Spleen (tissue), 11 donors: ENCODE measurements around the gene AKAP12. TPM values are rescaled to one million over a fixed set of nuclear protein-coding genes. Genes with fewer than 3 reads are reported as not detected.

ENCODE experiments used
- DNase-seq: peaks from one replicate; pipeline ENCODE4 v3.0.0-alpha.2; 2020
- H3K27ac ChIP-seq, 8 donors: fragments of 200-600 bp; sonication (generic) in 7 of 8; 1 replicate in 4 of 8; 2 replicates in 4 of 8; pipeline versions ENCODE4 v1.5.0 to v1.8.0; 2016 to 2021; ENCODE audit warnings: inconsistent platforms in 4 of 8, mild to moderate bottlenecking in 4 of 8, moderate library complexity in 1 of 8
- H3K27me3 ChIP-seq, 7 donors: fragments of 200-600 bp; sonication (generic) in 6 of 7; replicated peaks in 1 of 7; 1 replicate in 4 of 7; 2 replicates in 3 of 7; pipeline versions ENCODE4 v1.5.0 to v1.8.0; 2016 to 2021; ENCODE audit warnings: inconsistent platforms in 3 of 7, mild to moderate bottlenecking in 1 of 7
- H3K36me3 ChIP-seq, 6 donors: fragments of 200-600 bp; sonication (generic) in 5 of 6; 1 replicate in 4 of 6; 2 replicates in 2 of 6; pipeline versions ENCODE4 v1.5.0 to v1.8.0; 2016 to 2021; ENCODE audit warnings: inconsistent platforms in 2 of 6
- H3K4me1 ChIP-seq, 6 donors: fragments of 200-600 bp; sonication (generic) in 5 of 6; 1 replicate in 3 of 6; 2 replicates in 3 of 6; pipeline versions ENCODE4 v1.5.0 to v1.8.0; 2016 to 2021; ENCODE audit warnings: inconsistent platforms in 3 of 6
- H3K4me3 ChIP-seq, 8 donors: fragments of 200-600 bp; sonication (generic) in 7 of 8; 1 replicate in 4 of 8; 2 replicates in 4 of 8; pipeline versions ENCODE4 v1.5.0 to v1.8.0; 2016 to 2021; ENCODE audit warnings: inconsistent platforms in 4 of 8, mild to moderate bottlenecking in 4 of 8, moderate library complexity in 2 of 8
- H3K9me3 ChIP-seq, 8 donors: fragments of 200-600 bp; sonication (generic) in 7 of 8; 1 replicate in 4 of 8; 2 replicates in 4 of 8; pipeline versions ENCODE4 v1.5.0 to v1.8.0; 2016 to 2021; ENCODE audit warnings: inconsistent platforms in 4 of 8
- CTCF ChIP-seq, 11 experiments: fragments of 200-600 bp in 7 of 11; fragments of 450-650 bp in 4 of 11; sonication (generic) in 4 of 11; IDR thresholded peaks in 8 of 11; conservative IDR thresholded peaks in 3 of 11; 1 replicate in 7 of 11; 2 replicates in 4 of 11; pipeline versions ENCODE4 v1.4.0 to v1.8.0; 2016 to 2021; ENCODE audit warnings: antibody characterized with exemption in 11 of 11, inconsistent platforms in 4 of 11, mild to moderate bottlenecking in 1 of 11
- POLR2A ChIP-seq, 3 donors: fragments of 450-650 bp; IDR thresholded peaks; one replicate each; pipeline ENCODE4 v1.5.1; 2017; ENCODE audit warnings: antibody characterized with exemption in 3 of 3, mild to moderate bottlenecking in 1 of 3
- POLR2AphosphoS5 ChIP-seq, 3 donors: sonication (generic); formaldehyde crosslinking; IDR thresholded peaks; one replicate each; pipeline ENCODE4 v1.5.1; 2017; ENCODE audit warnings: antibody characterized with exemption in 3 of 3
- WGBS, 5 donors: extraction: QIAGEN DNeasy Blood & Tissue Kit in 3 of 5; methylation state at CpG; one replicate each; pipeline versions ENCODE4 v1.1.5 to v1.1.7; 2013 to 2018; 5-methylcytosine and 5-hydroxymethylcytosine counted together
- intact Hi-C: fragments of 100-400 bp; cut with DNase I; formaldehyde crosslinking; loops from one replicate; pipeline ENCODE4 v1.15.0; 2023; ENCODE audit warnings: low total_unique reads
- polyA plus RNA-seq, 3 donors: library from polyadenylated mRNA; stranded (reverse); fragments of 200-250 nt; gene quantifications; one replicate each; pipeline ENCODE4 v1.2.1, GENCODE V29; 2013
- total RNA-seq, 7 donors: library from RNA; depleted of rRNA in 3 of 7; stranded (reverse); fragments of >200 nt in 3 of 7; fragmentation: NEBNext Ultra II Directional in 4 of 7; extraction: Animal tissue kit (Norgen Biotek cat#: 25700) in 4 of 7; gene quantifications; one replicate each; pipeline versions ENCODE4 v1.1.0 to v1.2.1, GENCODE V29; 2016 to 2021
- donor health status: healthy with polysubstance abuse.
- donor health status: DM: no; HTN: no; CAD: no; lungs with moderate emphysema.
- donor health status: DM: no; HTN: no; CAD: no.
- donor health status: Bipolar disorder and iron deficiency.
- donor health status: healthy.
- donor health status: DM: no; HTN: no; CAD: no.
- donor health status: DM: yes; HTN: yes; CAD: no.

The AKAP12 gene
- total and polyA plus RNA-seq, 10 donors, result 3.2 to 64.7 (median 44.1) TPM

GRCh38 chr6:151327101-151327500 is 87.3 kb downstream of the AKAP12 start:
- 49 to 71% (median 69%) methylated on average over 4 of the region's 4 CpGs for WGBS, 5 donors

GRCh38 chr6:151330130-151330696 is 90.4 kb downstream of the AKAP12 start:
- no peak overlapping the region for H3K4me3 ChIP-seq
- H3K9me3 ChIP-seq, result no peaks in the 10 kb centered on the region
- H3K36me3 ChIP-seq, result no peaks in the 10 kb centered on the region
- DNase-seq, result no peak
- no peak for TF ChIP-seq CTCF (IDR thresholded peaks at IDR 0.05 in 8 of 11, conservative IDR thresholded peaks at IDR 0.05 in 3 of 11)
- TF ChIP-seq POLR2AphosphoS5 (IDR thresholded peaks at IDR 0.05), result no peak
- no peak for TF ChIP-seq POLR2A (IDR thresholded peaks at IDR 0.05)
- 73 to 85% (median 82%) methylated on average over 6 of the region's 6 CpGs for WGBS, 5 donors
- intact Hi-C loops, result no loop called here
- H3K4me1 ChIP-seq, result peaks cover under 1 to 20% (median 9%) of the 10 kb centered on the region in 6 donors
- H3K27ac ChIP-seq, result no peak overlapping the region
- peaks cover 0 to 20% (median 0%) of the 10 kb centered on the region in 7 donors for H3K27me3 ChIP-seq

More at GRCh38 chr6:151327101-151327500, 87.3 kb downstream of the AKAP12 start:
- peaks cover 0 to 31% (median 0%) of the 10 kb centered on the region in 7 donors for H3K27me3 ChIP-seq
- H3K4me1 ChIP-seq, result peaks cover 10 to 36% (median 28%) of the 10 kb centered on the region in 6 donors
- H3K4me3 ChIP-seq, result no peak overlapping the region
- no peaks in the 10 kb centered on the region for H3K9me3 ChIP-seq
- peak overlapping the region in 1 of 8 donors; percentile 72 for H3K27ac ChIP-seq
- no peaks in the 10 kb centered on the region for H3K36me3 ChIP-seq
- intact Hi-C loops, result no loop called here
- TF ChIP-seq POLR2A (IDR thresholded peaks at IDR 0.05) (no peak), CTCF (IDR thresholded peaks at IDR 0.05 in 8 of 11, conservative IDR thresholded peaks at IDR 0.05 in 3 of 11) (no peak), POLR2AphosphoS5 (IDR thresholded peaks at IDR 0.05) (no peak)
- no peak for DNase-seq

- H3K4me1 ChIP-seq, result peaks cover 0 to 6% (median 0%) of the 10 kb centered on the region in 6 donors
- no peak overlapping the region for H3K27ac ChIP-seq
- intact Hi-C loops, result no loop called here
- DNase-seq, result no peak
- no peaks in the 10 kb centered on the region for H3K27me3 ChIP-seq
- peaks cover 0 to 3% (median 0%) of the 10 kb centered on the region in 8 donors for H3K9me3 ChIP-seq
- TF ChIP-seq POLR2A (IDR thresholded peaks at IDR 0.05) (no peak), CTCF (IDR thresholded peaks at IDR 0.05 in 8 of 11, conservative IDR thresholded peaks at IDR 0.05 in 3 of 11) (no peak), POLR2AphosphoS5 (IDR thresholded peaks at IDR 0.05) (no peak)
- no peaks in the 10 kb centered on the region for H3K36me3 ChIP-seq
- H3K4me3 ChIP-seq, result no peak overlapping the region
These were observed 96.2 kb downstream of the AKAP12 start for GRCh38 chr6:151335930-151336329.

GRCh38 chr6:151338651-151339200 is 99.0 kb downstream of the AKAP12 start:
- no peak overlapping the region for H3K4me3 ChIP-seq
- peaks cover 0 to 6% (median 0%) of the 10 kb centered on the region in 6 donors for H3K36me3 ChIP-seq
- no peak overlapping the region for H3K27ac ChIP-seq
- TF ChIP-seq POLR2A (IDR thresholded peaks at IDR 0.05), result no peak
- TF ChIP-seq POLR2AphosphoS5 (IDR thresholded peaks at IDR 0.05), result no peak
- no peak for TF ChIP-seq CTCF (IDR thresholded peaks at IDR 0.05 in 8 of 11, conservative IDR thresholded peaks at IDR 0.05 in 3 of 11)
- peaks cover 0 to 3% (median 0%) of the 10 kb centered on the region in 8 donors for H3K9me3 ChIP-seq
- H3K27me3 ChIP-seq, result no peaks in the 10 kb centered on the region
- no peak for DNase-seq
- WGBS, 5 donors, result 86 to 91% (median 88%) methylated on average over 11 of the region's 11 CpGs
- intact Hi-C loops, result no loop called here
- peaks cover 0 to 6% (median 0%) of the 10 kb centered on the region in 6 donors for H3K4me1 ChIP-seq
